H1 (cell line): ENCODE measurements around the gene UBE2O. TPM values are rescaled to one million over a fixed set of nuclear protein-coding genes. Genes with fewer than 3 reads are reported as not detected.

Experiments used
- CBX5 ChIP-seq: fragments of 300-800, 300-1000 bp; sonication (generic); IDR thresholded peaks from 2 replicates; pipeline ENCODE4 v1.7.1; 2016; ENCODE audit warnings: antibody characterized with exemption, low read length, low read depth
- CHD2 ChIP-seq: IDR thresholded peaks from 2 replicates; pipeline ENCODE4 v1.6.1; 2012; ENCODE audit warnings: low read length, improper control_type of control experiment
- CREB1 ChIP-seq: IDR thresholded peaks from 2 replicates; pipeline ENCODE4 v1.6.1; 2012; ENCODE audit warnings: inconsistent platforms
- CTBP2 ChIP-seq: IDR thresholded peaks from 2 replicates; pipeline ENCODE4 v1.7.0; 2011; ENCODE audit warnings: borderline replicate concordance, mild to moderate bottlenecking, moderate library complexity, mixed read lengths, low read length; ENCODE audit not compliant: insufficient read depth, insufficient read length
- JUND ChIP-seq: IDR thresholded peaks from 2 replicates; pipeline ENCODE4 v1.6.1; 2011; ENCODE audit warnings: mild to moderate bottlenecking, improper control_type of control experiment, low read length
- POU5F1 ChIP-seq: IDR thresholded peaks from 2 replicates; pipeline ENCODE4 v1.6.1; 2011; ENCODE audit warnings: low read depth, mild to moderate bottlenecking, low read length, moderate library complexity
- RAD21 ChIP-seq, 2 experiments: IDR thresholded peaks in 1 of 2; conservative IDR thresholded peaks in 1 of 2; 2 replicates each; pipeline ENCODE4 v1.6.1; 2011; ENCODE audit warnings: low read depth in 2 of 2, low read length in 2 of 2, improper control_type of control experiment in 1 of 2, inconsistent platforms in 1 of 2, mild to moderate bottlenecking in 1 of 2, moderate library complexity in 1 of 2
- TEAD4 ChIP-seq: IDR thresholded peaks from 2 replicates; pipeline ENCODE4 v1.6.1; 2012; ENCODE audit warnings: low read depth, low read length, inconsistent platforms, mixed read lengths
- ZNF274 ChIP-seq: IDR thresholded peaks from 2 replicates; pipeline ENCODE4 v1.7.0; 2012; ENCODE audit warnings: low read length, borderline replicate concordance; ENCODE audit errors: extremely low read depth
- polyA plus RNA-seq, 7 experiments: library from polyadenylated mRNA; depleted of rRNA in 3 of 7; stranded (reverse) in 5 of 7; unstranded in 2 of 7; fragments of >200 nt in 5 of 7; fragments of 200-250 nt in 2 of 7; gene quantifications; 1 replicate in 5 of 7; 2 replicates in 1 of 7; 4 replicates in 1 of 7; pipeline versions ENCODE4 v1.2.1 to v1.2.3, GENCODE V29; 2011 to 2013; ENCODE audit warnings: missing spikeins in 2 of 7, mixed read lengths in 2 of 7
- total RNA-seq: library from RNA; stranded (reverse); fragmentation: NEBNext Ultra II Directional; extraction: Animal tissue kit (Norgen Biotek cat#: 25700); gene quantifications from 2 replicates; pipeline ENCODE4 v1.2.1, GENCODE V29; 2021
- TF ChIP-seq, protein P1 (sequence below): fragments of 300-600 bp; sonication (generic); IDR thresholded peaks from 2 replicates; pipeline ENCODE4 v1.7.1; 2012; ENCODE audit warnings: low read length, moderate library complexity, mild to moderate bottlenecking, inconsistent platforms; ENCODE audit not compliant: insufficient replicate concordance

The UBE2O gene
- total and polyA plus RNA-seq, 2 of the 8 experiments (the other 6 are each of a cell fraction or from before 2014, with no cell fraction given) = 24.4 to 63.0 TPM

DNA sequence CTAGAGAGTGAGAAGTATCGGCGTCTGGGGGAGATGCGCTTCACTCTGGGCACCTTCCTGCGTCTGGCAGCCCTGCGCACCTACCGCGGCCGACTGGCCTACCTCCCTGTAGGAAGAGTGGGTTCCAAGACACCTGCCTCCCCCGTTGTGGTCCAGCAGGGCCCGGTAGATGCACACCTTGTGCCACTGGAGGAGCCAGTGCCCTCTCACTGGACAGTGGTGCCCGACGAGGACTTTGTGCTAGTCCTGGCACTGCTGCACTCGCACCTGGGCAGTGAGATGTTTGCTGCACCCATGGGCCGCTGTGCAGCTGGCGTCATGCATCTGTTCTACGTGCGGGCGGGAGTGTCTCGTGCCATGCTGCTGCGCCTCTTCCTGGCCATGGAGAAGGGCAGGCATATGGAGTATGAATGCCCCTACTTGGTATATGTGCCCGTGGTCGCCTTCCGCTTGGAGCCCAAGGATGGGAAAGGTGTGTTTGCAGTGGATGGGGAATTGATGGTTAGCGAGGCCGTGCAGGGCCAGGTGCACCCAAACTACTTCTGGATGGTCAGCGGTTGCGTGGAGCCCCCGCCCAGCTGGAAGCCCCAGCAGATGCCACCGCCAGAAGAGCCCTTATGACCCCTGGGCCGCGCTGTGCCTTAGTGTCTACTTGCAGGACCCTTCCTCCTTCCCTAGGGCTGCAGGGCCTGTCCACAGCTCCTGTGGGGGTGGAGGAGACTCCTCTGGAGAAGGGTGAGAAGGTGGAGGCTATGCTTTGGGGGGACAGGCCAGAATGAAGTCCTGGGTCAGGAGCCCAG is 65.8 kb downstream of the UBE2O start (continued):
- TF ChIP-seq, protein P1, sequence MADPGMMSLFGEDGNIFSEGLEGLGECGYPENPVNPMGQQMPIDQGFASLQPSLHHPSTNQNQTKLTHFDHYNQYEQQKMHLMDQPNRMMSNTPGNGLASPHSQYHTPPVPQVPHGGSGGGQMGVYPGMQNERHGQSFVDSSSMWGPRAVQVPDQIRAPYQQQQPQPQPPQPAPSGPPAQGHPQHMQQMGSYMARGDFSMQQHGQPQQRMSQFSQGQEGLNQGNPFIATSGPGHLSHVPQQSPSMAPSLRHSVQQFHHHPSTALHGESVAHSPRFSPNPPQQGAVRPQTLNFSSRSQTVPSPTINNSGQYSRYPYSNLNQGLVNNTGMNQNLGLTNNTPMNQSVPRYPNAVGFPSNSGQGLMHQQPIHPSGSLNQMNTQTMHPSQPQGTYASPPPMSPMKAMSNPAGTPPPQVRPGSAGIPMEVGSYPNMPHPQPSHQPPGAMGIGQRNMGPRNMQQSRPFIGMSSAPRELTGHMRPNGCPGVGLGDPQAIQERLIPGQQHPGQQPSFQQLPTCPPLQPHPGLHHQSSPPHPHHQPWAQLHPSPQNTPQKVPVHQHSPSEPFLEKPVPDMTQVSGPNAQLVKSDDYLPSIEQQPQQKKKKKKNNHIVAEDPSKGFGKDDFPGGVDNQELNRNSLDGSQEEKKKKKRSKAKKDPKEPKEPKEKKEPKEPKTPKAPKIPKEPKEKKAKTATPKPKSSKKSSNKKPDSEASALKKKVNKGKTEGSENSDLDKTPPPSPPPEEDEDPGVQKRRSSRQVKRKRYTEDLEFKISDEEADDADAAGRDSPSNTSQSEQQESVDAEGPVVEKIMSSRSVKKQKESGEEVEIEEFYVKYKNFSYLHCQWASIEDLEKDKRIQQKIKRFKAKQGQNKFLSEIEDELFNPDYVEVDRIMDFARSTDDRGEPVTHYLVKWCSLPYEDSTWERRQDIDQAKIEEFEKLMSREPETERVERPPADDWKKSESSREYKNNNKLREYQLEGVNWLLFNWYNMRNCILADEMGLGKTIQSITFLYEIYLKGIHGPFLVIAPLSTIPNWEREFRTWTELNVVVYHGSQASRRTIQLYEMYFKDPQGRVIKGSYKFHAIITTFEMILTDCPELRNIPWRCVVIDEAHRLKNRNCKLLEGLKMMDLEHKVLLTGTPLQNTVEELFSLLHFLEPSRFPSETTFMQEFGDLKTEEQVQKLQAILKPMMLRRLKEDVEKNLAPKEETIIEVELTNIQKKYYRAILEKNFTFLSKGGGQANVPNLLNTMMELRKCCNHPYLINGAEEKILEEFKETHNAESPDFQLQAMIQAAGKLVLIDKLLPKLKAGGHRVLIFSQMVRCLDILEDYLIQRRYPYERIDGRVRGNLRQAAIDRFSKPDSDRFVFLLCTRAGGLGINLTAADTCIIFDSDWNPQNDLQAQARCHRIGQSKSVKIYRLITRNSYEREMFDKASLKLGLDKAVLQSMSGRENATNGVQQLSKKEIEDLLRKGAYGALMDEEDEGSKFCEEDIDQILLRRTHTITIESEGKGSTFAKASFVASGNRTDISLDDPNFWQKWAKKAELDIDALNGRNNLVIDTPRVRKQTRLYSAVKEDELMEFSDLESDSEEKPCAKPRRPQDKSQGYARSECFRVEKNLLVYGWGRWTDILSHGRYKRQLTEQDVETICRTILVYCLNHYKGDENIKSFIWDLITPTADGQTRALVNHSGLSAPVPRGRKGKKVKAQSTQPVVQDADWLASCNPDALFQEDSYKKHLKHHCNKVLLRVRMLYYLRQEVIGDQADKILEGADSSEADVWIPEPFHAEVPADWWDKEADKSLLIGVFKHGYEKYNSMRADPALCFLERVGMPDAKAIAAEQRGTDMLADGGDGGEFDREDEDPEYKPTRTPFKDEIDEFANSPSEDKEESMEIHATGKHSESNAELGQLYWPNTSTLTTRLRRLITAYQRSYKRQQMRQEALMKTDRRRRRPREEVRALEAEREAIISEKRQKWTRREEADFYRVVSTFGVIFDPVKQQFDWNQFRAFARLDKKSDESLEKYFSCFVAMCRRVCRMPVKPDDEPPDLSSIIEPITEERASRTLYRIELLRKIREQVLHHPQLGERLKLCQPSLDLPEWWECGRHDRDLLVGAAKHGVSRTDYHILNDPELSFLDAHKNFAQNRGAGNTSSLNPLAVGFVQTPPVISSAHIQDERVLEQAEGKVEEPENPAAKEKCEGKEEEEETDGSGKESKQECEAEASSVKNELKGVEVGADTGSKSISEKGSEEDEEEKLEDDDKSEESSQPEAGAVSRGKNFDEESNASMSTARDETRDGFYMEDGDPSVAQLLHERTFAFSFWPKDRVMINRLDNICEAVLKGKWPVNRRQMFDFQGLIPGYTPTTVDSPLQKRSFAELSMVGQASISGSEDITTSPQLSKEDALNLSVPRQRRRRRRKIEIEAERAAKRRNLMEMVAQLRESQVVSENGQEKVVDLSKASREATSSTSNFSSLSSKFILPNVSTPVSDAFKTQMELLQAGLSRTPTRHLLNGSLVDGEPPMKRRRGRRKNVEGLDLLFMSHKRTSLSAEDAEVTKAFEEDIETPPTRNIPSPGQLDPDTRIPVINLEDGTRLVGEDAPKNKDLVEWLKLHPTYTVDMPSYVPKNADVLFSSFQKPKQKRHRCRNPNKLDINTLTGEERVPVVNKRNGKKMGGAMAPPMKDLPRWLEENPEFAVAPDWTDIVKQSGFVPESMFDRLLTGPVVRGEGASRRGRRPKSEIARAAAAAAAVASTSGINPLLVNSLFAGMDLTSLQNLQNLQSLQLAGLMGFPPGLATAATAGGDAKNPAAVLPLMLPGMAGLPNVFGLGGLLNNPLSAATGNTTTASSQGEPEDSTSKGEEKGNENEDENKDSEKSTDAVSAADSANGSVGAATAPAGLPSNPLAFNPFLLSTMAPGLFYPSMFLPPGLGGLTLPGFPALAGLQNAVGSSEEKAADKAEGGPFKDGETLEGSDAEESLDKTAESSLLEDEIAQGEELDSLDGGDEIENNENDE = no peak
- TF ChIP-seq POU5F1 (no peak), CBX5 (no peak), JUND (no peak), CTBP2 (no peak), CREB1 (no peak), RAD21 (IDR thresholded peaks at IDR 0.05 in 1 of 2, conservative IDR thresholded peaks at IDR 0.05 in 1 of 2; ENCODE audit: low read depth in 2 of 2, low read length in 2 of 2) (no peak), ZNF274 (no peak), CHD2 (no peak), TEAD4 (no peak)
